ENCODE measurements around the gene COBL. TPM values are rescaled to one million over a fixed set of nuclear protein-coding genes. Genes with fewer than 3 reads are reported as not detected.
A peak's percentile ranks its signal among the peaks of the same experiment; 100 is the strongest.

The COBL gene
- total and polyA plus RNA-seq, 2 of the 8 experiments (the other 6 are each of a cell fraction or from before 2014, with no cell fraction given) = 13.8 to 40.4 TPM

DNA sequence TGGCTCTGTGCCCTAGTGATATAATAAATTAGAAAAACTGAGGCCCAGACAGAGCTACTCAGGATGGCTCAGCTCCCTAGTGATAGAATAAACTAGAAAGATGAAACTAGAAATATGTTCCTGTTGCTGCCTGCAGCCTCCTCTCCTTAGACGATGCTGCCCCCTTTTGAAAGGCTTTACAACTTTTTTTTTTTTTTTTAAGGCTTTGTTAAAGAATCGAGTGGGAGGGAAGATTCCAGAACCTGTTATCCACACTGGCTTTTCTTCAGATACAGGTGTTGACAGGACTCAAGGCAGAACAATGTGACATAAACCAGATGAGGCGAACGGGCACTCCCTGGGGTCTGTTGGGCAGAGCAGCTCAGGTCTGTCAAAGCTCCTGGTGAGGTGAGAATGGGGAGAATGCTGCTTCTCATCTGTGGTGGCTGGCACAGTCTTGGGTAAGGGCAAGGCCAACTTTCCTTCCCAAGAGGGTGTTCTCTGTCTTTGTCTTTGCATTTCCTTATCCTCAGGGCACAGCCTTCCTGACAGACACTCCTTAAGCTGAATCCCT, 175.1 kb downstream of the COBL start:
- ChIA-PET POLR2A (ENCODE audit: partially characterized antibody) (interaction anchor here (0.6 to 1.3 kb wide), 5 partner anchors 8 to 430 kb away, joined by 3 to 5 read pairs (median 3); no protein-coding TSS in a partner anchor), CTCF (ENCODE audit: partially characterized antibody) (interaction anchor here (0.6 to 6.1 kb wide), 77 partner anchors 8 to 723 kb away, joined by 3 to 76 read pairs (median 4); no protein-coding TSS in a partner anchor)
- H3K23ac ChIP-seq (ENCODE audit: insufficient read length) = no peak overlapping the region
- H3K36me3 ChIP-seq (ENCODE audit: control insufficient read depth in 2 of 4, insufficient read depth in 4 of 4, low read length in 3 of 4) = no peaks in the 10 kb centered on the region
- peak overlapping the region; percentile 86 for H2BK5ac ChIP-seq (ENCODE audit: low read depth, low read length)
- no peak overlapping the region for H2BK120ac ChIP-seq (replicated peaks; ENCODE audit: low read depth, low read length)
- H3K4me1 ChIP-seq (replicated peaks in 1 of 4; ENCODE audit: control insufficient read depth in 3 of 4, insufficient read depth in 4 of 4, low read length in 3 of 4) = peaks cover 4 to 8% (median 6%) of the 10 kb centered on the region in 4 experiments
- no peak overlapping the region for H3K4me2 ChIP-seq (ENCODE audit: insufficient read depth in 1 of 2, low read depth in 2 of 2, low read length in 2 of 2)
- H3K18ac ChIP-seq (ENCODE audit: extremely low read depth, low read length) = no peak overlapping the region
- no peaks in the 10 kb centered on the region for H3K9me3 ChIP-seq (ENCODE audit: insufficient read depth in 2 of 2, low read depth in 1 of 2, low read length in 1 of 2)
- no peak overlapping the region for H3K9ac ChIP-seq (replicated peaks in 1 of 4; ENCODE audit: extremely low read depth in 1 of 4, low read depth in 3 of 4, low read length in 3 of 4)
- H4K5ac ChIP-seq (ENCODE audit: insufficient read length, low read depth, low read length) = no peak overlapping the region
- no peak overlapping the region for H3K14ac ChIP-seq (ENCODE audit: insufficient read length)
- DNase-seq (ENCODE audit: low read depth in 1 of 2, low spot score in 2 of 2) (peak in 1 of 2 experiments; percentile 52), FAIRE-seq (no peak)
- no peak overlapping the region for H3K27ac ChIP-seq (ENCODE audit: low read depth, low read length)
- no peak overlapping the region for H3K4ac ChIP-seq (replicated peaks; ENCODE audit: insufficient read length, low read depth, low read length)
- peaks cover 0 to 2% of the 10 kb centered on the region in 2 experiments for H4K20me1 ChIP-seq (replicated peaks in 1 of 2; ENCODE audit: control insufficient read depth in 1 of 2, insufficient read depth in 2 of 2, low read length in 2 of 2)
- peak overlapping the region; percentile 91; the same call in 1 of the 2 replicates for H2BK12ac ChIP-seq (ENCODE audit: low read depth, low read length)
- H2BK15ac ChIP-seq (ENCODE audit: low read length) = peak overlapping the region; percentile 89
- H2BK20ac ChIP-seq (ENCODE audit: low read length) = 0 out of 2 replicates have a peak overlapping the region, but pooled peaks have one; percentile 53
- H3K27me3 ChIP-seq (replicated peaks in 1 of 4; ENCODE audit: control insufficient read depth in 3 of 4, extremely low read depth in 1 of 4, insufficient read depth in 3 of 4, low read length in 3 of 4) = no peaks in the 10 kb centered on the region
- no peak overlapping the region for H4K8ac ChIP-seq (ENCODE audit: extremely low read depth, insufficient read depth, low read length)
- no peak overlapping the region for H4K91ac ChIP-seq (replicated peaks; ENCODE audit: insufficient read length, low read length)
- H3K79me2 ChIP-seq (ENCODE audit: control insufficient read depth in 1 of 2, insufficient read depth in 2 of 2, low read length in 2 of 2) = peaks cover 0 to 7% of the 10 kb centered on the region in 2 experiments; a peak in 1 of 4 replicates
- H2AFZ ChIP-seq (ENCODE audit: low read length) = no peak overlapping the region
- 50% methylated on average over 4 of the region's 4 CpGs; no CpG with 5 or more reads in 1 of the 2 experiments for WGBS, 2 experiments (ENCODE audit: extremely low coverage in 1 of 2, insufficient coverage in 1 of 2, insufficient read length in 1 of 2, insufficient replicate concordance in 2 of 2, low coverage in 1 of 2, low lambda C conversion rate in 2 of 2, missing lambda C conversion rate in 1 of 2)
- no peak overlapping the region for H3K4me3 ChIP-seq (ENCODE audit: extremely low read depth in 1 of 4, insufficient read depth in 2 of 4, low read depth in 3 of 4, low read length in 4 of 4)
- H2AK5ac ChIP-seq (ENCODE audit: low read depth, low read length) = peak overlapping the region; percentile 71; the same call in 1 of the 2 replicates
- H3K56ac ChIP-seq (replicated peaks; ENCODE audit: insufficient read length, low read depth, low read length) = no peak overlapping the region
- H3K23me2 ChIP-seq (ENCODE audit: low read depth, low read length) = no peaks in the 10 kb centered on the region
- no peaks in the 10 kb centered on the region; the same call in 1 of the 2 replicates for H3K79me1 ChIP-seq (ENCODE audit: low read depth, low read length)
- TF ChIP-seq CBX8 (IDR thresholded peaks at IDR 0.05; ENCODE audit: borderline replicate concordance, low read depth, low read length) (no peak), EP300 (IDR thresholded peaks at IDR 0.05; ENCODE audit: borderline replicate concordance in 1 of 2, low read depth in 2 of 2, low read length in 2 of 2) (no peak), JUND (IDR thresholded peaks at IDR 0.05; ENCODE audit: low read length) (no peak), TBP (IDR thresholded peaks at IDR 0.05; ENCODE audit: low read depth, low read length) (no peak), RBBP5 (IDR thresholded peaks at IDR 0.05; ENCODE audit: borderline replicate concordance, low read depth, low read length) (no peak), GTF2F1 (IDR thresholded peaks at IDR 0.05; ENCODE audit: borderline replicate concordance, low read depth, low read length) (no peak), RAD21 (IDR thresholded peaks at IDR 0.05 in 1 of 2, conservative IDR thresholded peaks at IDR 0.05 in 1 of 2; ENCODE audit: low read depth in 2 of 2, low read length in 2 of 2) (peak; percentile 85 to 86), NANOG (IDR thresholded peaks at IDR 0.05; ENCODE audit: insufficient read depth, low read depth, low read length, poor library complexity, severe bottlenecking) (no peak)
- TF ChIP-seq, protein P1, sequence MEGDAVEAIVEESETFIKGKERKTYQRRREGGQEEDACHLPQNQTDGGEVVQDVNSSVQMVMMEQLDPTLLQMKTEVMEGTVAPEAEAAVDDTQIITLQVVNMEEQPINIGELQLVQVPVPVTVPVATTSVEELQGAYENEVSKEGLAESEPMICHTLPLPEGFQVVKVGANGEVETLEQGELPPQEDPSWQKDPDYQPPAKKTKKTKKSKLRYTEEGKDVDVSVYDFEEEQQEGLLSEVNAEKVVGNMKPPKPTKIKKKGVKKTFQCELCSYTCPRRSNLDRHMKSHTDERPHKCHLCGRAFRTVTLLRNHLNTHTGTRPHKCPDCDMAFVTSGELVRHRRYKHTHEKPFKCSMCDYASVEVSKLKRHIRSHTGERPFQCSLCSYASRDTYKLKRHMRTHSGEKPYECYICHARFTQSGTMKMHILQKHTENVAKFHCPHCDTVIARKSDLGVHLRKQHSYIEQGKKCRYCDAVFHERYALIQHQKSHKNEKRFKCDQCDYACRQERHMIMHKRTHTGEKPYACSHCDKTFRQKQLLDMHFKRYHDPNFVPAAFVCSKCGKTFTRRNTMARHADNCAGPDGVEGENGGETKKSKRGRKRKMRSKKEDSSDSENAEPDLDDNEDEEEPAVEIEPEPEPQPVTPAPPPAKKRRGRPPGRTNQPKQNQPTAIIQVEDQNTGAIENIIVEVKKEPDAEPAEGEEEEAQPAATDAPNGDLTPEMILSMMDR (IDR thresholded peaks at IDR 0.05; ENCODE audit: control extremely low read depth in 1 of 3, insufficient read depth in 1 of 3, low read depth in 1 of 3, low read length in 3 of 3) = peak in 2 of 3 experiments; percentile 54 to 58; a peak in 2 of 4 replicates
